ENCODE data around the gene PDLIM1.

GRCh38 chr10:95312257-95312656 is 21.5 kb upstream of the PDLIM1 start:
- TF ChIP-seq CTCF (IDR thresholded peaks at IDR 0.05) (no peak), POLR2A (IDR thresholded peaks at IDR 0.05) (no peak)

All from adrenal gland (tissue), 5 donors.